Activated T-cell treated with anti-CD3 and anti-CD28 coated beads for 4 hours (primary cell): ENCODE data around the gene CETN2.
"Not testable (repeated sequence)": the region's sequence is repeated elsewhere in the genome, so short reads cannot be mapped to it uniquely, and the experiment has no call there.

Experiments
- DNase-seq: peaks from one replicate; pipeline ENCODE4 v3.0.0-alpha.2; 2020

CETN2 gene

GRCh38 chrX:152831391-152831790 is 834 bp upstream of the CETN2 start:
- DNase-seq, result no peak

GRCh38 chrX:152824841-152825374 is 5.6 kb downstream of the CETN2 start:
- DNase-seq, result no peak

- DNase-seq, result no peak
Observed at GRCh38 chrX:152823657-152824056, 6.9 kb downstream of the CETN2 start.

GRCh38 chrX:152822383-152823086 is 8.0 kb downstream of the CETN2 start:
- no peak for DNase-seq

- DNase-seq, result no peak
Observed at GRCh38 chrX:152821145-152821765, 9.3 kb downstream of the CETN2 start.

GRCh38 chrX:152819732-152820131 is 10.8 kb downstream of the CETN2 start:
- DNase-seq, result no peak

- no peak for DNase-seq
Observed at GRCh38 chrX:152819266-152819665, 11.3 kb downstream of the CETN2 start.

- DNase-seq, result no peak
Observed at GRCh38 chrX:152818356-152818755, 12.2 kb downstream of the CETN2 start.

- no peak for DNase-seq
Observed at GRCh38 chrX:152817078-152817764, 13.3 kb downstream of the CETN2 start.

GRCh38 chrX:152814048-152814447 is 16.5 kb downstream of the CETN2 start:
- no peak for DNase-seq

- no peak for DNase-seq
Observed at GRCh38 chrX:152813206-152813605, 17.4 kb downstream of the CETN2 start.

GRCh38 chrX:152810403-152810802 is 20.2 kb downstream of the CETN2 start:
- DNase-seq, result no peak

GRCh38 chrX:152806035-152806434 is 24.5 kb downstream of the CETN2 start:
- DNase-seq, result no peak

GRCh38 chrX:152798945-152799344 is 31.6 kb downstream of the CETN2 start:
- no peak for DNase-seq

- not testable (repeated sequence) for DNase-seq
Observed at GRCh38 chrX:152787062-152787461, 43.5 kb downstream of the CETN2 start.
